ENCODE results near the gene LRIG1. TPM values are rescaled to one million over a fixed set of nuclear protein-coding genes. Genes with fewer than 3 reads are reported as not detected.

LRIG1 gene
- total and polyA plus RNA-seq, 10 of the 15 experiments (the other 5 are each of a cell fraction or from before 2014, with no cell fraction given), result 0.84 to 16.4 (median 8.1) TPM

DNA sequence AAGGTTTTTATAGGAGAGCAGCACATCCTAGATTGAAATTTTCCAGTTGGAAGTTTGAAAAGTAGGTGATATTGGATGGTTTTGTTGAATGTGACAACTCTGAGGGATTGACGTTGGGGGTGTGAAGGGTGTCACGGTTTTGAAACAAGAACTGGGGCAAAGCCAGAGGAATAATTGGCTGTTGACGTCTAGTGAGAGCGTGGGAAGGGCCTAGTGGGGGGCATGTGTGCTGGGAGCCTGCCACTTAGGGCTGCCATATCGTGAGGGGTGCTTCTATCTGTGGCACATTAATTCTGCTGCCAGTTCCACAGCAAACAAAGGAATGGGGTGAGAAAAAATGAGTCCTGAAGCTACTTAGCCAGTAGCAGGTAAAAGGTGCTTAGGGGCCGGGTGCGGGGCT is 129.4 kb downstream of the LRIG1 start:
- intact Hi-C loops (cut with micrococcal nuclease; ENCODE audit: unreplicated experiment), result no loop called here
- RAD21 ChIA-PET (ENCODE audit: unreplicated experiment), result interaction anchor here (1.4 to 1.6 kb wide), 2 partner anchors 94 to 118 kb away, joined by 3 to 8 read pairs; no protein-coding TSS in a partner anchor
- H3K4me1 ChIP-seq (ENCODE audit: control insufficient read depth, insufficient read depth, low read length), result no peaks in the 10 kb centered on the region
- no peak overlapping the region for H2AFZ ChIP-seq (ENCODE audit: control insufficient read depth, low read depth, low read length)
- H4K20me1 ChIP-seq (ENCODE audit: control insufficient read depth, insufficient read depth), result no peaks in the 10 kb centered on the region
- H3K4me2 ChIP-seq (ENCODE audit: control insufficient read depth, insufficient read depth), result no peak overlapping the region
- DNase-seq (ENCODE audit: low read depth, low spot score) (no peak), ATAC-seq (no peak), FAIRE-seq (no peak)
- H3K79me2 ChIP-seq (ENCODE audit: control insufficient read depth, insufficient read depth, low read length), result no peaks in the 10 kb centered on the region
- H3K36me3 ChIP-seq (ENCODE audit: control insufficient read depth in 2 of 2, insufficient read depth in 2 of 2, low read length in 1 of 2), result no peaks in the 10 kb centered on the region; a peak in 1 of 4 replicates
- no peaks in the 10 kb centered on the region for H3K9me3 ChIP-seq (replicated peaks; ENCODE audit: control insufficient read depth, insufficient read depth, low read length)
- POLR2A ChIA-PET, result no interaction called here
- CTCF ChIA-PET, result interaction anchor here (1.7 to 3.7 kb wide), 2 partner anchors 94 to 117 kb away, joined by 3 to 19 read pairs; no protein-coding TSS in a partner anchor
- no peak overlapping the region for H3K27ac ChIP-seq (ENCODE audit: control insufficient read depth, insufficient read depth)
- SMC1A ChIA-PET (ENCODE audit: uncharacterized antibody, unreplicated experiment), result interaction anchor here (1.6 kb wide), 1 partner anchor 8 kb away, joined by 4 read pairs; no protein-coding TSS in a partner anchor
- BruUV-seq (replicated peaks), result no TSS peak
- H3K9ac ChIP-seq (ENCODE audit: control insufficient read depth, insufficient read depth, low read length), result no peak overlapping the region
- no peaks in the 10 kb centered on the region for H3K27me3 ChIP-seq (replicated peaks in 1 of 2; ENCODE audit: control insufficient read depth in 2 of 2, insufficient read depth in 2 of 2, low read length in 1 of 2)
- in situ Hi-C loops (cut with MboI), result no loop called here
- H3K4me3 ChIP-seq, result no peak overlapping the region
- TF ChIP-seq, protein P1, sequence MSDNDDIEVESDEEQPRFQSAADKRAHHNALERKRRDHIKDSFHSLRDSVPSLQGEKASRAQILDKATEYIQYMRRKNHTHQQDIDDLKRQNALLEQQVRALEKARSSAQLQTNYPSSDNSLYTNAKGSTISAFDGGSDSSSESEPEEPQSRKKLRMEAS (IDR thresholded peaks at IDR 0.05; ENCODE audit: low read depth, low read length), result no peak
- TF ChIP-seq, protein P2, sequence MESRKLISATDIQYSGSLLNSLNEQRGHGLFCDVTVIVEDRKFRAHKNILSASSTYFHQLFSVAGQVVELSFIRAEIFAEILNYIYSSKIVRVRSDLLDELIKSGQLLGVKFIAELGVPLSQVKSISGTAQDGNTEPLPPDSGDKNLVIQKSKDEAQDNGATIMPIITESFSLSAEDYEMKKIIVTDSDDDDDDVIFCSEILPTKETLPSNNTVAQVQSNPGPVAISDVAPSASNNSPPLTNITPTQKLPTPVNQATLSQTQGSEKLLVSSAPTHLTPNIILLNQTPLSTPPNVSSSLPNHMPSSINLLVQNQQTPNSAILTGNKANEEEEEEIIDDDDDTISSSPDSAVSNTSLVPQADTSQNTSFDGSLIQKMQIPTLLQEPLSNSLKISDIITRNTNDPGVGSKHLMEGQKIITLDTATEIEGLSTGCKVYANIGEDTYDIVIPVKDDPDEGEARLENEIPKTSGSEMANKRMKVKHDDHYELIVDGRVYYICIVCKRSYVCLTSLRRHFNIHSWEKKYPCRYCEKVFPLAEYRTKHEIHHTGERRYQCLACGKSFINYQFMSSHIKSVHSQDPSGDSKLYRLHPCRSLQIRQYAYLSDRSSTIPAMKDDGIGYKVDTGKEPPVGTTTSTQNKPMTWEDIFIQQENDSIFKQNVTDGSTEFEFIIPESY (IDR thresholded peaks at IDR 0.05), result no peak
- TF ChIP-seq ZNF274 (IDR thresholded peaks at IDR 0.05; ENCODE audit: insufficient read depth, insufficient read length) (no peak), RUNX3 (IDR thresholded peaks at IDR 0.05; ENCODE audit: low read length) (no peak), RAD51 (IDR thresholded peaks at IDR 0.05) (no peak), E2F8 (IDR thresholded peaks at IDR 0.05; ENCODE audit: low read depth, partially characterized antibody) (no peak), NR2C1 (IDR thresholded peaks at IDR 0.05) (no peak), HDAC2 (IDR thresholded peaks at IDR 0.05) (no peak), TARDBP (IDR thresholded peaks at IDR 0.05; ENCODE audit: borderline replicate concordance) (no peak), CBX5 (IDR thresholded peaks at IDR 0.05; ENCODE audit: low read depth) (no peak)
- TF ChIP-seq, protein P3, sequence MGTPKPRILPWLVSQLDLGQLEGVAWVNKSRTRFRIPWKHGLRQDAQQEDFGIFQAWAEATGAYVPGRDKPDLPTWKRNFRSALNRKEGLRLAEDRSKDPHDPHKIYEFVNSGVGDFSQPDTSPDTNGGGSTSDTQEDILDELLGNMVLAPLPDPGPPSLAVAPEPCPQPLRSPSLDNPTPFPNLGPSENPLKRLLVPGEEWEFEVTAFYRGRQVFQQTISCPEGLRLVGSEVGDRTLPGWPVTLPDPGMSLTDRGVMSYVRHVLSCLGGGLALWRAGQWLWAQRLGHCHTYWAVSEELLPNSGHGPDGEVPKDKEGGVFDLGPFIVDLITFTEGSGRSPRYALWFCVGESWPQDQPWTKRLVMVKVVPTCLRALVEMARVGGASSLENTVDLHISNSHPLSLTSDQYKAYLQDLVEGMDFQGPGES (IDR thresholded peaks at IDR 0.05), result no peak
- TF ChIP-seq, protein P4, sequence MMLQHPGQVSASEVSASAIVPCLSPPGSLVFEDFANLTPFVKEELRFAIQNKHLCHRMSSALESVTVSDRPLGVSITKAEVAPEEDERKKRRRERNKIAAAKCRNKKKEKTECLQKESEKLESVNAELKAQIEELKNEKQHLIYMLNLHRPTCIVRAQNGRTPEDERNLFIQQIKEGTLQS (IDR thresholded peaks at IDR 0.05; ENCODE audit: borderline replicate concordance, extremely low read depth, low read depth, low read length), result no peak
- TF ChIP-seq, protein P5, sequence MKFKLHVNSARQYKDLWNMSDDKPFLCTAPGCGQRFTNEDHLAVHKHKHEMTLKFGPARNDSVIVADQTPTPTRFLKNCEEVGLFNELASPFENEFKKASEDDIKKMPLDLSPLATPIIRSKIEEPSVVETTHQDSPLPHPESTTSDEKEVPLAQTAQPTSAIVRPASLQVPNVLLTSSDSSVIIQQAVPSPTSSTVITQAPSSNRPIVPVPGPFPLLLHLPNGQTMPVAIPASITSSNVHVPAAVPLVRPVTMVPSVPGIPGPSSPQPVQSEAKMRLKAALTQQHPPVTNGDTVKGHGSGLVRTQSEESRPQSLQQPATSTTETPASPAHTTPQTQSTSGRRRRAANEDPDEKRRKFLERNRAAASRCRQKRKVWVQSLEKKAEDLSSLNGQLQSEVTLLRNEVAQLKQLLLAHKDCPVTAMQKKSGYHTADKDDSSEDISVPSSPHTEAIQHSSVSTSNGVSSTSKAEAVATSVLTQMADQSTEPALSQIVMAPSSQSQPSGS (IDR thresholded peaks at IDR 0.05; ENCODE audit: low read length), result no peak
- 88% methylated on average over 7 of the region's 7 CpGs for WGBS (ENCODE audit: insufficient coverage, insufficient replicate concordance, low lambda C conversion rate, missing lambda C conversion rate)
